Measurements from ENCODE around the gene ARID2. TPM values are rescaled to one million over a fixed set of nuclear protein-coding genes. Genes with fewer than 3 reads are reported as not detected.

Gene ARID2
- total and polyA plus RNA-seq, 2 of the 13 experiments (the other 11 are each of a cell fraction or from before 2014, with no cell fraction given): 15.9 to 22.2 TPM

- Histone ChIP-seq H3K4me3 (replicated peaks in 1 of 3; ENCODE audit: insufficient read depth in 1 of 3, low read depth in 2 of 3, low read length in 3 of 3) (no peak overlapping the region), H3K27ac (ENCODE audit: extremely low read length, insufficient read depth, low read length) (no peak overlapping the region), H3K9ac (ENCODE audit: insufficient read depth, low read depth, low read length) (no peak overlapping the region), H3K27me3 (ENCODE audit: control insufficient read depth in 1 of 2, insufficient read depth in 2 of 2, low read length in 2 of 2) (peaks cover 4 to 9% of the 10 kb centered on the region in 2 experiments; a peak in 2 of 5 replicates), H2AFZ (ENCODE audit: low read length) (no peak overlapping the region), H3K79me2 (ENCODE audit: insufficient read depth, low read length) (no peaks in the 10 kb centered on the region), H3K9me3 (ENCODE audit: low read length) (no peaks in the 10 kb centered on the region), H3K36me3 (replicated peaks in 1 of 2; ENCODE audit: control insufficient read depth in 1 of 2, insufficient read depth in 2 of 2, low read length in 2 of 2) (no peaks in the 10 kb centered on the region), H3K4me2 (ENCODE audit: low read depth, low read length) (no peak overlapping the region), H3K4me1 (ENCODE audit: insufficient read depth, low read length) (no peaks in the 10 kb centered on the region), H4K20me1 (ENCODE audit: insufficient read depth, low read length) (no peaks in the 10 kb centered on the region)
- FAIRE-seq (no peak), DNase-seq (ENCODE audit: low spot score) (no peak), ATAC-seq (no peak)
- intact Hi-C loops (cut with micrococcal nuclease; ENCODE audit: unreplicated experiment) (no loop called here), in situ Hi-C loops (cut with HindIII; ENCODE audit: extremely low pct_ligation_motif_present, low pct_unique_long_range_greater_than_20kb) (no loop called here)
- no TSS peak for BruUV-seq (replicated peaks)
- POLR2A ChIA-PET: no interaction called here
- TF ChIP-seq, protein P1, sequence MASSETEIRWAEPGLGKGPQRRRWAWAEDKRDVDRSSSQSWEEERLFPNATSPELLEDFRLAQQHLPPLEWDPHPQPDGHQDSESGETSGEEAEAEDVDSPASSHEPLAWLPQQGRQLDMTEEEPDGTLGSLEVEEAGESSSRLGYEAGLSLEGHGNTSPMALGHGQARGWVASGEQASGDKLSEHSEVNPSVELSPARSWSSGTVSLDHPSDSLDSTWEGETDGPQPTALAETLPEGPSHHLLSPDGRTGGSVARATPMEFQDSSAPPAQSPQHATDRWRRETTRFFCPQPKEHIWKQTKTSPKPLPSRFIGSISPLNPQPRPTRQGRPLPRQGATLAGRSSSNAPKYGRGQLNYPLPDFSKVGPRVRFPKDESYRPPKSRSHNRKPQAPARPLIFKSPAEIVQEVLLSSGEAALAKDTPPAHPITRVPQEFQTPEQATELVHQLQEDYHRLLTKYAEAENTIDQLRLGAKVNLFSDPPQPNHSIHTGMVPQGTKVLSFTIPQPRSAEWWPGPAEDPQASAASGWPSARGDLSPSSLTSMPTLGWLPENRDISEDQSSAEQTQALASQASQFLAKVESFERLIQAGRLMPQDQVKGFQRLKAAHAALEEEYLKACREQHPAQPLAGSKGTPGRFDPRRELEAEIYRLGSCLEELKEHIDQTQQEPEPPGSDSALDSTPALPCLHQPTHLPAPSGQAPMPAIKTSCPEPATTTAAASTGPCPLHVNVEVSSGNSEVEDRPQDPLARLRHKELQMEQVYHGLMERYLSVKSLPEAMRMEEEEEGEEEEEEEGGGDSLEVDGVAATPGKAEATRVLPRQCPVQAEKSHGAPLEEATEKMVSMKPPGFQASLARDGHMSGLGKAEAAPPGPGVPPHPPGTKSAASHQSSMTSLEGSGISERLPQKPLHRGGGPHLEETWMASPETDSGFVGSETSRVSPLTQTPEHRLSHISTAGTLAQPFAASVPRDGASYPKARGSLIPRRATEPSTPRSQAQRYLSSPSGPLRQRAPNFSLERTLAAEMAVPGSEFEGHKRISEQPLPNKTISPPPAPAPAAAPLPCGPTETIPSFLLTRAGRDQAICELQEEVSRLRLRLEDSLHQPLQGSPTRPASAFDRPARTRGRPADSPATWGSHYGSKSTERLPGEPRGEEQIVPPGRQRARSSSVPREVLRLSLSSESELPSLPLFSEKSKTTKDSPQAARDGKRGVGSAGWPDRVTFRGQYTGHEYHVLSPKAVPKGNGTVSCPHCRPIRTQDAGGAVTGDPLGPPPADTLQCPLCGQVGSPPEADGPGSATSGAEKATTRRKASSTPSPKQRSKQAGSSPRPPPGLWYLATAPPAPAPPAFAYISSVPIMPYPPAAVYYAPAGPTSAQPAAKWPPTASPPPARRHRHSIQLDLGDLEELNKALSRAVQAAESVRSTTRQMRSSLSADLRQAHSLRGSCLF (CRISPR knock-in tag; IDR thresholded peaks at IDR 0.05; ENCODE audit: borderline replicate concordance): no peak
- no peak for TF ChIP-seq HIC2 (CRISPR knock-in tag; IDR thresholded peaks at IDR 0.05; ENCODE audit: low read depth)
- no peak for TF ChIP-seq PTBP1 (IDR thresholded peaks at IDR 0.05; ENCODE audit: low read depth, low read length, poor library complexity, severe bottlenecking)
- TF ChIP-seq POLR2A (IDR thresholded peaks at IDR 0.05; ENCODE audit: insufficient read depth in 1 of 2, low read depth in 2 of 2, low read length in 2 of 2): no peak
- TF ChIP-seq ZNF567 (CRISPR knock-in tag; IDR thresholded peaks at IDR 0.05; ENCODE audit: borderline replicate concordance): no peak
- no peak for TF ChIP-seq ZNF775 (CRISPR knock-in tag; IDR thresholded peaks at IDR 0.05; ENCODE audit: borderline replicate concordance)
- TF ChIP-seq DPF2 (CRISPR knock-in tag; IDR thresholded peaks at IDR 0.05; ENCODE audit: borderline replicate concordance, low read depth): no peak
- no peak for TF ChIP-seq NFIC (IDR thresholded peaks at IDR 0.05; ENCODE audit: low read length)
- TF ChIP-seq ATF6 (CRISPR knock-in tag; conservative IDR thresholded peaks at IDR 0.05): no peak
- TF ChIP-seq HNF1A (IDR thresholded peaks at IDR 0.05; ENCODE audit: low read depth): no peak
- TF ChIP-seq HNF1A (CRISPR knock-in tag; IDR thresholded peaks at IDR 0.05; ENCODE audit: borderline replicate concordance): no peak
- CTCF ChIA-PET (ENCODE audit: low intra/inter-chr PET ratio, low total read pairs): no interaction called here
- WGBS (ENCODE audit: low lambda C conversion rate): 0% methylated on average over 1 of the region's 1 CpG
Measured at GRCh38 chr12:45685680-45686079, 43.8 kb upstream of the ARID2 start.

Data from HepG2 (cell line).